HCT116 (cell line): ENCODE measurements around the gene PRRX1. TPM values are rescaled to one million over a fixed set of nuclear protein-coding genes. Genes with fewer than 3 reads are reported as not detected.

ENCODE experiments used
- ATAC-seq: fragments of 200-7000 bp; cut with Tn5 transposase; 2 replicates; pipeline ENCODE4 v1.9.1; 2020; ENCODE audit warnings: mild to moderate bottlenecking, moderate library complexity
- BruUV-seq: library from RNA; stranded (reverse); fragments of 400-500 nt; replicated peaks from 2 replicates; lab custom pipeline; 2021; lab: Mats Ljungman, UMichigan
- CTCF ChIA-PET: fragments of 300-600 bp; sonication (Branson Sonifier 250); formaldehyde crosslinking; loops from one replicate; lab custom pipeline; 2021; ENCODE audit warnings: antibody characterized with exemption; lab: Charles Lee
- POLR2A ChIA-PET: fragments of 300-600, 350-600 bp; sonication (Branson Sonifier 250); formaldehyde crosslinking; loops from one replicate; lab custom pipeline; 2021; ENCODE audit warnings: antibody characterized with exemption; lab: Charles Lee
- RAD21 ChIA-PET, 2 experiments: fragments of 300-600 bp; sonication (Branson Sonifier 250); formaldehyde crosslinking; loops; one replicate each; lab custom pipeline; 2023; ENCODE audit warnings: low total read pairs in 2 of 2; ENCODE audit not compliant: uncharacterized antibody in 2 of 2, unreplicated experiment in 2 of 2, low non-redundant PET in 1 of 2; lab: Charles Lee
- DNase-seq: peaks from one replicate; pipeline ENCODE4 v3.0.0-alpha.2; 2010; ENCODE audit warnings: low read depth, low spot score
- H2AFZ ChIP-seq: fragments of 200-600 bp; shearing (Covaris generic), sonication (generic); 2 replicates; pipeline ENCODE4 v1.6.1; 2017; ENCODE audit warnings: low read depth, mixed run types, mixed read lengths, antibody characterized with exemption, low read length; ENCODE audit not compliant: poor library complexity, severe bottlenecking
- H3K27ac ChIP-seq: 2 replicates; pipeline ENCODE4 v1.5.1; 2012; ENCODE audit warnings: low read depth, low read length
- H3K27me3 ChIP-seq: fragments of 200-600 bp; sonication (generic); 2 replicates; pipeline ENCODE4 v1.6.1; 2016; ENCODE audit warnings: mixed run types, low read length, mixed read lengths; ENCODE audit not compliant: insufficient read depth
- H3K36me3 ChIP-seq, 2 experiments: fragments of 200-500 bp in 1 of 2; fragments of 200-600 bp in 1 of 2; sonication (Bioruptor generic) in 1 of 2; sonication (generic) in 1 of 2; 2 replicates each; pipeline versions ENCODE4 v1.5.1 to v1.6.1; 2014 to 2016; ENCODE audit warnings: low read length in 2 of 2, inconsistent platforms in 1 of 2, mixed read lengths in 1 of 2, mixed run types in 1 of 2; ENCODE audit not compliant: insufficient read depth in 2 of 2, control insufficient read depth in 1 of 2
- H3K4me1 ChIP-seq, 2 experiments: fragments of 200-600 bp in 1 of 2; sonication (generic) in 1 of 2; 2 replicates each; pipeline versions ENCODE4 v1.5.1 to v1.6.1; 2012 to 2017; ENCODE audit warnings: low read length in 2 of 2, inconsistent platforms in 1 of 2, mild to moderate bottlenecking in 1 of 2, mixed read lengths in 1 of 2, mixed run types in 1 of 2, moderate library complexity in 1 of 2; ENCODE audit not compliant: insufficient read depth in 2 of 2, control insufficient read depth in 1 of 2
- H3K4me2 ChIP-seq: fragments of 200-600 bp; sonication (generic); 2 replicates; pipeline ENCODE4 v1.6.1; 2017; ENCODE audit warnings: mixed run types, low read length, mixed read lengths
- H3K4me3 ChIP-seq, 2 experiments: fragments of 200-600 bp in 1 of 2; sonication (generic) in 1 of 2; replicated peaks in 1 of 2; 2 replicates each; pipeline ENCODE4 v1.5.1; 2011 to 2016; ENCODE audit warnings: low read length in 2 of 2, control low read depth in 1 of 2, low read depth in 1 of 2, mild to moderate bottlenecking in 1 of 2, mixed read lengths in 1 of 2, mixed run types in 1 of 2
- H3K79me2 ChIP-seq: fragments of 200-600 bp; sonication (generic); 2 replicates; pipeline ENCODE4 v1.6.1; 2017; ENCODE audit warnings: mild to moderate bottlenecking, mixed run types, low read length, moderate library complexity, mixed read lengths; ENCODE audit not compliant: insufficient read depth
- H3K9ac ChIP-seq: fragments of 200-600 bp; sonication (generic); 2 replicates; pipeline ENCODE4 v1.6.1; 2016; ENCODE audit warnings: low read length, mixed read lengths
- H3K9me2 ChIP-seq: fragments of 200-600 bp; sonication (generic), shearing (Covaris generic); 2 replicates; pipeline ENCODE4 v1.6.1; 2017; ENCODE audit warnings: mixed run types, mild to moderate bottlenecking, moderate library complexity; ENCODE audit not compliant: insufficient read depth
- H3K9me3 ChIP-seq, 2 experiments: fragments of 200-500 bp in 1 of 2; fragments of 200-600 bp in 1 of 2; sonication (Bioruptor generic) in 1 of 2; sonication (generic) in 1 of 2; 2 replicates each; pipeline ENCODE4 v1.6.1; 2014 to 2017; ENCODE audit warnings: low read length in 2 of 2, mixed read lengths in 2 of 2, inconsistent platforms in 1 of 2, low read depth in 1 of 2, mild to moderate bottlenecking in 1 of 2, mixed run types in 1 of 2, moderate library complexity in 1 of 2; ENCODE audit not compliant: control insufficient read depth in 1 of 2, insufficient read depth in 1 of 2
- H4K20me1 ChIP-seq: fragments of 200-600 bp; sonication (generic), shearing (Covaris generic); 2 replicates; pipeline ENCODE4 v1.6.1; 2017; ENCODE audit warnings: mixed run types, mild to moderate bottlenecking, moderate library complexity; ENCODE audit not compliant: insufficient read depth
- CBX3 ChIP-seq: IDR thresholded peaks from 2 replicates; pipeline ENCODE4 v1.6.1; 2012; ENCODE audit warnings: low read depth
- CEBPB ChIP-seq: IDR thresholded peaks from 2 replicates; pipeline ENCODE4 v1.6.1; 2012; ENCODE audit warnings: low read depth
- ELF1 ChIP-seq: IDR thresholded peaks from 2 replicates; pipeline ENCODE4 v1.6.1; 2012; ENCODE audit warnings: low read depth, borderline replicate concordance
- EZH2phosphoT487 ChIP-seq: fragments of 200-600 bp; IDR thresholded peaks from 2 replicates; pipeline ENCODE4 v1.6.1; 2018; ENCODE audit warnings: antibody characterized with exemption, borderline replicate concordance
- POLR2AphosphoS5 ChIP-seq: IDR thresholded peaks from 2 replicates; pipeline ENCODE4 v1.6.1; 2011; ENCODE audit warnings: mild to moderate bottlenecking, low read depth, low read length, moderate library complexity
- RAD21 ChIP-seq: IDR thresholded peaks from 2 replicates; pipeline ENCODE4 v1.6.1; 2012; ENCODE audit warnings: low read depth, mild to moderate bottlenecking
- SIN3A ChIP-seq: IDR thresholded peaks from 2 replicates; pipeline ENCODE4 v1.6.1; 2012; ENCODE audit warnings: low read depth
- SP1 ChIP-seq: IDR thresholded peaks from 2 replicates; pipeline ENCODE4 v1.6.1; 2012; ENCODE audit warnings: low read depth
- YY1 ChIP-seq: IDR thresholded peaks from 2 replicates; pipeline ENCODE4 v1.6.1; 2011; ENCODE audit warnings: low read length, low read depth, moderate library complexity, mild to moderate bottlenecking; ENCODE audit not compliant: insufficient replicate concordance; ENCODE audit errors: extremely low read depth
- ZFX ChIP-seq: fragments of 450-650 bp; IDR thresholded peaks from 2 replicates; pipeline ENCODE4 v1.6.1; 2017
- intact Hi-C: fragments of 100-400 bp; cut with micrococcal nuclease; formaldehyde crosslinking; loops from 2 replicates; pipeline ENCODE4 v1.10.0; 2022
- total RNA-seq: library from RNA; stranded (reverse); gene quantifications from one replicate; pipeline ENCODE4 v1.2.1, GENCODE V29; 2021; ENCODE audit not compliant: unreplicated experiment
- TF ChIP-seq, protein P1 (sequence below): IDR thresholded peaks from 2 replicates; pipeline ENCODE4 v1.6.1; 2011; ENCODE audit warnings: mild to moderate bottlenecking, low read length, moderate library complexity; ENCODE audit not compliant: insufficient replicate concordance; ENCODE audit errors: extremely low read depth
- TF ChIP-seq, protein P2 (sequence below): IDR thresholded peaks from 2 replicates; pipeline ENCODE4 v1.6.1; 2012
- TF ChIP-seq, protein P3 (sequence below): IDR thresholded peaks from 2 replicates; pipeline ENCODE4 v1.6.1; 2012
- TF ChIP-seq, protein P4 (sequence below): IDR thresholded peaks from 2 replicates; pipeline ENCODE4 v1.6.1; 2012; ENCODE audit warnings: low read depth
- TF ChIP-seq, protein P5 (sequence below), 3 experiments: fragments of 200-600 bp in 1 of 3; sonication (generic) in 1 of 3; IDR thresholded peaks in 2 of 3; conservative IDR thresholded peaks in 1 of 3; 2 replicates each; pipeline ENCODE4 v1.5.1; 2012 to 2017; ENCODE audit warnings: low read depth in 2 of 3, low read length in 2 of 3, antibody characterized with exemption in 1 of 3, borderline replicate concordance in 1 of 3, control low read depth in 1 of 3, mild to moderate bottlenecking in 1 of 3, mixed read lengths in 1 of 3, mixed run types in 1 of 3, moderate library complexity in 1 of 3; ENCODE audit not compliant: insufficient read depth in 1 of 3

PRRX1 gene
- total RNA-seq, 1 experiment from 2014 or later: 0.37 TPM

DNA sequence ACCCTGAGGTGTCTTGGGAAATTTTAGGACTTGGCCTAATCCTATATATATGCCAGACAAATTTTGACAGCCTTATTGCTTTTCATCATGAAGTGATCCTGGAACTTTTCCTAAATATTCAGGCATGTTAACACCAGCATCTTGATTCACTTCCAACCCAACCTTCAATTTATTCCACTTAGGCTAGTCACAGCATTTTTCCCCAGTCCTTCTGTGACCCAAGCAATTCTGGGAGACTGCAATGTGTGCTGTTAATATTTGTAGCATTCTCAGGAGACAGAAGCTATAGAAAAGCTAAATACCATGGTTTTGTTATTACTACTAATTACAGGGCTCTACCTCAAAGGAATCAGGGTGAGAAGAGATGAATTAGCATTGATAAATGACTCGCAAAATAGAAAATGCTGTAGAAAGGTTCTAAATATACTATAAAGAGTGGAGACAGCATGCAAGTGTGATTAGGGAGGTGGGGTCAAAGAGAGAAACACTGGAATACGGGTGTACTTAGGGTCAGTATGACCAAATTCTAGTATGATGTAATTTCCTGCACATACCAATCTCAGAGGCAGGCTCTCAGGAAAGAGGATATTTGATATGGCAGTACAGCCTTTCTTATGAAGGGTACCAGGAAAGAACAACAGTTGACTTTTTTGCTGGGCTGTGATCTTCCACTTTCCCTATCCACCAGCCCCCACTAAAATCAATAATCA, 29.1 kb downstream of the PRRX1 start (continued):
- TF ChIP-seq, protein P1, sequence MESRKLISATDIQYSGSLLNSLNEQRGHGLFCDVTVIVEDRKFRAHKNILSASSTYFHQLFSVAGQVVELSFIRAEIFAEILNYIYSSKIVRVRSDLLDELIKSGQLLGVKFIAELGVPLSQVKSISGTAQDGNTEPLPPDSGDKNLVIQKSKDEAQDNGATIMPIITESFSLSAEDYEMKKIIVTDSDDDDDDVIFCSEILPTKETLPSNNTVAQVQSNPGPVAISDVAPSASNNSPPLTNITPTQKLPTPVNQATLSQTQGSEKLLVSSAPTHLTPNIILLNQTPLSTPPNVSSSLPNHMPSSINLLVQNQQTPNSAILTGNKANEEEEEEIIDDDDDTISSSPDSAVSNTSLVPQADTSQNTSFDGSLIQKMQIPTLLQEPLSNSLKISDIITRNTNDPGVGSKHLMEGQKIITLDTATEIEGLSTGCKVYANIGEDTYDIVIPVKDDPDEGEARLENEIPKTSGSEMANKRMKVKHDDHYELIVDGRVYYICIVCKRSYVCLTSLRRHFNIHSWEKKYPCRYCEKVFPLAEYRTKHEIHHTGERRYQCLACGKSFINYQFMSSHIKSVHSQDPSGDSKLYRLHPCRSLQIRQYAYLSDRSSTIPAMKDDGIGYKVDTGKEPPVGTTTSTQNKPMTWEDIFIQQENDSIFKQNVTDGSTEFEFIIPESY: no peak
- no peak for TF ChIP-seq ZFX

DNA sequence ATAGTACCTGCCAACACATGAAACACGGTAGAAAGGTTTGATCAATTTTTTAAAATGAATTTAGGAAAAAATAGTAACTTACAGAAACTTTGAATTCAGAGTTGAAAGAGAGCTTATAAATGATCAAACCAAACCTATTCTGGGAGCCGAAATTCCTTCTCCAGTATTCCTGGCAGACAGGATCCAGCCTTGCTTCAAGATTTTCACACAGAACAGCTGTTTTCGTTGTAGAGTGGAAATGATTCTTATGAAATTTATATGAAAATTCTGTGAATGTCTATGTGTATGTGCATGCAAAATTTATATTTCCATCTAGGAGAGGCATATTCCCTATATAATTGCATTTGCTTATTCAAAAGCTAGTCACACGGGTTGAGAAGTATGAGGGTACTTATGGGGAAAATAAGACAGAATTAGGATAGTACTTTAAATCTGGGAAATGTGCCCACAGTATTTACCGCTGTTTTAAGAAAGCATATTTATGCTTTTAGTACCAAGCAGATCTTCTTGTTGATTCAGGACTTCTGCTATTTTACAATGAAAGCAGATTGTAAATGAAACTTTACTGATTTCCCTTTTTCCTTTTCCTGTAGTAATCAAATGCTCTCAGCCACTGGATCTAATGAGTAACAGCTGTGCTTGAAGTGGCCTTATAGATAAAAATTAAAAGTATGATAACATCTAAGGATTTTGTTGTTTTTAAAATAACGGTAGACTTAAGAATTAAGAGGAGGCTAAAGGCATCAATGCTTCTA, 30.4 kb downstream of the PRRX1 start:
- H3K27me3 ChIP-seq: no peaks in the 10 kb centered on the region
- H3K4me1 ChIP-seq: no peaks in the 10 kb centered on the region
- no peak overlapping the region for H3K9ac ChIP-seq
- no peak overlapping the region for H3K4me3 ChIP-seq
- BruUV-seq: no TSS peak
- intact Hi-C loops: loop anchor here (5.0 kb wide), 1 partner anchor 767 kb away; no protein-coding TSS in a partner anchor
- no peaks in the 10 kb centered on the region for H3K79me2 ChIP-seq
- no peaks in the 10 kb centered on the region for H4K20me1 ChIP-seq
- H3K9me2 ChIP-seq: no peaks in the 10 kb centered on the region
- no peaks in the 10 kb centered on the region for H3K9me3 ChIP-seq
- H3K27ac ChIP-seq: no peak overlapping the region
- ChIA-PET CTCF (no interaction called here), POLR2A (no interaction called here), RAD21 (no interaction called here)
- H3K4me2 ChIP-seq: no peak overlapping the region
- H3K36me3 ChIP-seq: no peaks in the 10 kb centered on the region
- DNase-seq: no peak
- no peak overlapping the region for H2AFZ ChIP-seq
- ATAC-seq: no peak
- TF ChIP-seq, protein P2, sequence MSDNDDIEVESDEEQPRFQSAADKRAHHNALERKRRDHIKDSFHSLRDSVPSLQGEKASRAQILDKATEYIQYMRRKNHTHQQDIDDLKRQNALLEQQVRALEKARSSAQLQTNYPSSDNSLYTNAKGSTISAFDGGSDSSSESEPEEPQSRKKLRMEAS: no peak
- TF ChIP-seq ELF1 (no peak), YY1 (no peak), SP1 (no peak), POLR2AphosphoS5 (no peak), SIN3A (no peak), CEBPB (no peak), RAD21 (no peak), CBX3 (no peak), EZH2phosphoT487 (no peak)
- TF ChIP-seq, protein P3, sequence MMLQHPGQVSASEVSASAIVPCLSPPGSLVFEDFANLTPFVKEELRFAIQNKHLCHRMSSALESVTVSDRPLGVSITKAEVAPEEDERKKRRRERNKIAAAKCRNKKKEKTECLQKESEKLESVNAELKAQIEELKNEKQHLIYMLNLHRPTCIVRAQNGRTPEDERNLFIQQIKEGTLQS: no peak
- TF ChIP-seq, protein P4, sequence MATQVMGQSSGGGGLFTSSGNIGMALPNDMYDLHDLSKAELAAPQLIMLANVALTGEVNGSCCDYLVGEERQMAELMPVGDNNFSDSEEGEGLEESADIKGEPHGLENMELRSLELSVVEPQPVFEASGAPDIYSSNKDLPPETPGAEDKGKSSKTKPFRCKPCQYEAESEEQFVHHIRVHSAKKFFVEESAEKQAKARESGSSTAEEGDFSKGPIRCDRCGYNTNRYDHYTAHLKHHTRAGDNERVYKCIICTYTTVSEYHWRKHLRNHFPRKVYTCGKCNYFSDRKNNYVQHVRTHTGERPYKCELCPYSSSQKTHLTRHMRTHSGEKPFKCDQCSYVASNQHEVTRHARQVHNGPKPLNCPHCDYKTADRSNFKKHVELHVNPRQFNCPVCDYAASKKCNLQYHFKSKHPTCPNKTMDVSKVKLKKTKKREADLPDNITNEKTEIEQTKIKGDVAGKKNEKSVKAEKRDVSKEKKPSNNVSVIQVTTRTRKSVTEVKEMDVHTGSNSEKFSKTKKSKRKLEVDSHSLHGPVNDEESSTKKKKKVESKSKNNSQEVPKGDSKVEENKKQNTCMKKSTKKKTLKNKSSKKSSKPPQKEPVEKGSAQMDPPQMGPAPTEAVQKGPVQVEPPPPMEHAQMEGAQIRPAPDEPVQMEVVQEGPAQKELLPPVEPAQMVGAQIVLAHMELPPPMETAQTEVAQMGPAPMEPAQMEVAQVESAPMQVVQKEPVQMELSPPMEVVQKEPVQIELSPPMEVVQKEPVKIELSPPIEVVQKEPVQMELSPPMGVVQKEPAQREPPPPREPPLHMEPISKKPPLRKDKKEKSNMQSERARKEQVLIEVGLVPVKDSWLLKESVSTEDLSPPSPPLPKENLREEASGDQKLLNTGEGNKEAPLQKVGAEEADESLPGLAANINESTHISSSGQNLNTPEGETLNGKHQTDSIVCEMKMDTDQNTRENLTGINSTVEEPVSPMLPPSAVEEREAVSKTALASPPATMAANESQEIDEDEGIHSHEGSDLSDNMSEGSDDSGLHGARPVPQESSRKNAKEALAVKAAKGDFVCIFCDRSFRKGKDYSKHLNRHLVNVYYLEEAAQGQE: no peak
- TF ChIP-seq, protein P5, sequence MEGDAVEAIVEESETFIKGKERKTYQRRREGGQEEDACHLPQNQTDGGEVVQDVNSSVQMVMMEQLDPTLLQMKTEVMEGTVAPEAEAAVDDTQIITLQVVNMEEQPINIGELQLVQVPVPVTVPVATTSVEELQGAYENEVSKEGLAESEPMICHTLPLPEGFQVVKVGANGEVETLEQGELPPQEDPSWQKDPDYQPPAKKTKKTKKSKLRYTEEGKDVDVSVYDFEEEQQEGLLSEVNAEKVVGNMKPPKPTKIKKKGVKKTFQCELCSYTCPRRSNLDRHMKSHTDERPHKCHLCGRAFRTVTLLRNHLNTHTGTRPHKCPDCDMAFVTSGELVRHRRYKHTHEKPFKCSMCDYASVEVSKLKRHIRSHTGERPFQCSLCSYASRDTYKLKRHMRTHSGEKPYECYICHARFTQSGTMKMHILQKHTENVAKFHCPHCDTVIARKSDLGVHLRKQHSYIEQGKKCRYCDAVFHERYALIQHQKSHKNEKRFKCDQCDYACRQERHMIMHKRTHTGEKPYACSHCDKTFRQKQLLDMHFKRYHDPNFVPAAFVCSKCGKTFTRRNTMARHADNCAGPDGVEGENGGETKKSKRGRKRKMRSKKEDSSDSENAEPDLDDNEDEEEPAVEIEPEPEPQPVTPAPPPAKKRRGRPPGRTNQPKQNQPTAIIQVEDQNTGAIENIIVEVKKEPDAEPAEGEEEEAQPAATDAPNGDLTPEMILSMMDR (IDR thresholded peaks at IDR 0.05 in 2 of 3, conservative IDR thresholded peaks at IDR 0.05 in 1 of 3; ENCODE audit: borderline replicate concordance in 1 of 3, insufficient read depth in 1 of 3, low read depth in 2 of 3, low read length in 2 of 3): no peak
